OCI-M2 (cell line): ENCODE measurements around the gene KRTAP10-8.
"Not testable (repeated sequence)": the region's sequence is repeated elsewhere in the genome, so short reads cannot be mapped to it uniquely, and the experiment has no call there.

Experiments
- DNase-seq: peaks from one replicate; lab custom pipeline; 2025; ENCODE audit not compliant: unreplicated experiment; lab: John Stamatoyannopoulos, UW

Gene KRTAP10-8

GRCh38 chr21:44643741-44644310 is 31.9 kb downstream of the KRTAP10-8 start:
- DNase-seq: no peak

- DNase-seq: no peak
Observed at GRCh38 chr21:44644878-44645277, 33.0 kb downstream of the KRTAP10-8 start.

- DNase-seq: not testable (repeated sequence)
Observed at GRCh38 chr21:44646366-44647221, 34.7 kb downstream of the KRTAP10-8 start, which contains the start of gene KRTAP10-11. Gene KRTAP10-11, plus strand, starts transcription at chr21:44646414. Its CDS starts 45 bp downstream, at chr21:44646459.

GRCh38 chr21:44647222-44647552 is 35.3 kb downstream of the KRTAP10-8 start:
- DNase-seq: no peak

- no peak for DNase-seq
Observed at GRCh38 chr21:44648557-44649311, 36.9 kb downstream of the KRTAP10-8 start.

GRCh38 chr21:44649521-44650100 is 37.7 kb downstream of the KRTAP10-8 start:
- no peak for DNase-seq

- no peak for DNase-seq
Observed at GRCh38 chr21:44650265-44650972, 38.5 kb downstream of the KRTAP10-8 start.

GRCh38 chr21:44650973-44651675 is 39.2 kb downstream of the KRTAP10-8 start:
- no peak for DNase-seq

- no peak for DNase-seq
Observed at GRCh38 chr21:44653123-44653522, 41.2 kb downstream of the KRTAP10-8 start.

- DNase-seq: no peak
Observed at GRCh38 chr21:44653656-44654575, 42.0 kb downstream of the KRTAP10-8 start.

GRCh38 chr21:44654576-44655175 is 42.8 kb downstream of the KRTAP10-8 start, which contains the start of gene KRTAP12-4:
Gene KRTAP12-4, minus strand, starts transcription at chr21:44654659. Its CDS starts 45 bp downstream, at chr21:44654614.
- DNase-seq: no peak

GRCh38 chr21:44656868-44657267 is 45.0 kb downstream of the KRTAP10-8 start:
- DNase-seq: no peak

- DNase-seq: no peak
Observed at GRCh38 chr21:44657635-44658540, 46.0 kb downstream of the KRTAP10-8 start, which contains the start of gene KRTAP12-3. Gene KRTAP12-3, plus strand, starts transcription at chr21:44657932. Its CDS starts 48 bp downstream, at chr21:44657980.

GRCh38 chr21:44658541-44658910 is 46.6 kb downstream of the KRTAP10-8 start:
- DNase-seq: no peak

GRCh38 chr21:44658913-44659595 is 47.2 kb downstream of the KRTAP10-8 start:
- DNase-seq: no peak

- DNase-seq: not testable (repeated sequence)
Observed at GRCh38 chr21:44661567-44661966, 49.7 kb downstream of the KRTAP10-8 start.
